Raji (cell line): Measurements from ENCODE around the gene E4F1.

Experiments used
- POLR2A ChIP-seq: IDR thresholded peaks from 2 replicates; pipeline ENCODE4 v1.6.1; 2011; ENCODE audit warnings: low read depth, low read length, control low read depth; ENCODE audit not compliant: insufficient read depth

The E4F1 gene

GRCh38 chr16:2284001-2284770, 60.8 kb downstream of the E4F1 start:
- TF ChIP-seq POLR2A, result no peak

GRCh38 chr16:2284797-2285576, 61.6 kb downstream of the E4F1 start:
- no peak for TF ChIP-seq POLR2A
